Measurements from ENCODE around the gene NDUFA12.

NDUFA12 gene

DNA sequence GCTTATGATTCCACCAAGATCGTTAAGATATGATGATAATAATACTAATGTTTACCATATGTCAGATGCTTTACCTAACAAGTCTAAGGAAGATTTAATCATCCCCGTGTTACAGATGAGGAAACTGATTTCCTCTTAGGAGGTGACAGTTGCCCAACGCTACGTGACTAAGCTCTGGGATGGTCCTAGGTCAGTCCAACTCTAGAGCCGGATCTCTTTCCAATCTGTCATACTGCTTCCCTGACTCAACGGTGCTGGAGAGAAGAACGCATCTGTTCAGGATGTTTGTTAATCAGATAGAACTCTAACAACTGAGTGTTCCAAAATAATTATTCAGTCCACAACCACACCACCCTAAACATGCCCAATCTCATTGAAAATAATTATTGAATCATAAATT is 39.8 kb downstream of the NDUFA12 start:
- Histone ChIP-seq H3K4me1 (ENCODE audit: control insufficient read depth, insufficient read depth, low read length) (no peaks in the 10 kb centered on the region), H3K27me3 (ENCODE audit: control insufficient read depth in 1 of 2, insufficient read depth in 2 of 2, low read length in 2 of 2) (no peaks in the 10 kb centered on the region), H3K4me3 (ENCODE audit: low read length in 2 of 2) (no peak overlapping the region), H3K9me3 (ENCODE audit: control insufficient read depth in 2 of 2, low read length in 2 of 2) (no peaks in the 10 kb centered on the region), H3K27ac (ENCODE audit: low read length) (no peak overlapping the region), H3K36me3 (ENCODE audit: control insufficient read depth in 2 of 2, insufficient read depth in 2 of 2, low read length in 2 of 2) (no peaks in the 10 kb centered on the region), H3K9ac (ENCODE audit: low read length in 2 of 2) (no peak overlapping the region)

- Histone ChIP-seq H3K9ac (ENCODE audit: low read length in 2 of 2) (no peak overlapping the region), H3K36me3 (ENCODE audit: control insufficient read depth in 2 of 2, insufficient read depth in 2 of 2, low read length in 2 of 2) (no peaks in the 10 kb centered on the region), H3K9me3 (ENCODE audit: control insufficient read depth in 2 of 2, low read length in 2 of 2) (no peaks in the 10 kb centered on the region), H3K27ac (ENCODE audit: low read length) (no peak overlapping the region), H3K4me1 (ENCODE audit: control insufficient read depth, insufficient read depth, low read length) (peaks cover under 1% of the 10 kb centered on the region), H3K27me3 (ENCODE audit: control insufficient read depth in 1 of 2, insufficient read depth in 2 of 2, low read length in 2 of 2) (no peaks in the 10 kb centered on the region), H3K4me3 (ENCODE audit: low read length in 2 of 2) (no peak overlapping the region)
These were observed 40.8 kb downstream of the NDUFA12 start for GRCh38 chr12:94962670-94963069.

GRCh38 chr12:94961911-94962310 is 41.6 kb downstream of the NDUFA12 start:
- H3K9ac ChIP-seq (ENCODE audit: low read length in 2 of 2): no peak overlapping the region
- no peak overlapping the region for H3K27ac ChIP-seq (ENCODE audit: low read length)
- H3K4me1 ChIP-seq (ENCODE audit: control insufficient read depth, insufficient read depth, low read length): peaks cover 7% of the 10 kb centered on the region
- no peaks in the 10 kb centered on the region for H3K27me3 ChIP-seq (ENCODE audit: control insufficient read depth in 1 of 2, insufficient read depth in 2 of 2, low read length in 2 of 2)
- H3K9me3 ChIP-seq (ENCODE audit: control insufficient read depth in 2 of 2, low read length in 2 of 2): no peaks in the 10 kb centered on the region
- H3K36me3 ChIP-seq (ENCODE audit: control insufficient read depth in 2 of 2, insufficient read depth in 2 of 2, low read length in 2 of 2): no peaks in the 10 kb centered on the region
- no peak overlapping the region for H3K4me3 ChIP-seq (ENCODE audit: low read length in 2 of 2)

- peaks cover 11% of the 10 kb centered on the region for H3K4me1 ChIP-seq (ENCODE audit: control insufficient read depth, insufficient read depth, low read length)
- no peaks in the 10 kb centered on the region for H3K27me3 ChIP-seq (ENCODE audit: control insufficient read depth in 1 of 2, insufficient read depth in 2 of 2, low read length in 2 of 2)
- H3K9ac ChIP-seq (ENCODE audit: low read length in 2 of 2): no peak overlapping the region
These were observed 42.2 kb downstream of the NDUFA12 start for GRCh38 chr12:94961256-94961824.

GRCh38 chr12:94957006-94957405 is 46.5 kb downstream of the NDUFA12 start:
- no peaks in the 10 kb centered on the region for H3K27me3 ChIP-seq (ENCODE audit: control insufficient read depth in 1 of 2, insufficient read depth in 2 of 2, low read length in 2 of 2)
- H3K27ac ChIP-seq (ENCODE audit: low read length): no peak overlapping the region

More at GRCh38 chr12:94961256-94961824, 42.2 kb downstream of the NDUFA12 start:
- Histone ChIP-seq H3K4me3 (ENCODE audit: low read length in 2 of 2) (no peak overlapping the region), H3K9me3 (ENCODE audit: control insufficient read depth in 2 of 2, low read length in 2 of 2) (no peaks in the 10 kb centered on the region), H3K36me3 (ENCODE audit: control insufficient read depth in 2 of 2, insufficient read depth in 2 of 2, low read length in 2 of 2) (no peaks in the 10 kb centered on the region), H3K27ac (ENCODE audit: low read length) (no peak overlapping the region)

DNA sequence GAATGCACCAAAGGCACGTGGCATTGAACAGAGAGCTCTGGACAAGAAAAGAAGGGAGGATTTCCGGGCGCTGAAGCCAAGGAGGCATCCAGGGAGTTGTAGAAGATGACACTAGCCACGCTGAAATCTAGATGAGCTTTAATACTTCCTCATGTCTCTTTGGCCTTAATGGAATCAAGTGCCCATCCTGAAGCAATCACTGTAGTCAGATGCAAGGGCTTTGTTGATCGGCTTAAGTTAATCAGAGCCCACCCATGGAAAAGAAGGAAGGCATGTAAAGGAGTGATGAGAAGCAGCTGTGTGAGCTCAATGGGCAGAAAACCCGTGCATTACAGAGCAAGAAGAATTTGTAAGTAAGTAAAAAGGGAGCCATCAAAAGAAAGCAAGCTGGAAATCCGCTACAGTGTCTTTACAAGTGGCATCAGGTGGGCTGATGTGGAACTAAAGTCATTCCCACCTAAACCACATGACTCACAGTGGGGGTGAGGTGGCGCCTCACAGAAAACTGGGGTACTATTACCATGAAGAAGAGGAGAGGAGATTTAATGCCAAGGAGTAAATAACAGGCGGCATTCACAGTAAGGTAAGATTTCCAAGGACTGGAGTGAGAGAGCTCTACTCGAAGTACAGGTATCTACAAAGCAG is 48.4 kb downstream of the NDUFA12 start:
- no peak overlapping the region for H3K9ac ChIP-seq (ENCODE audit: low read length in 2 of 2)
- H3K27ac ChIP-seq (ENCODE audit: low read length): no peak overlapping the region
- no peaks in the 10 kb centered on the region for H3K36me3 ChIP-seq (ENCODE audit: control insufficient read depth in 2 of 2, insufficient read depth in 2 of 2, low read length in 2 of 2)
- no peaks in the 10 kb centered on the region for H3K27me3 ChIP-seq (ENCODE audit: control insufficient read depth in 1 of 2, insufficient read depth in 2 of 2, low read length in 2 of 2)
- H3K9me3 ChIP-seq (ENCODE audit: control insufficient read depth in 2 of 2, low read length in 2 of 2): no peaks in the 10 kb centered on the region
- H3K4me1 ChIP-seq (ENCODE audit: control insufficient read depth, insufficient read depth, low read length): peaks cover 11% of the 10 kb centered on the region
- H3K4me3 ChIP-seq (ENCODE audit: low read length in 2 of 2): no peak overlapping the region

More at GRCh38 chr12:94957006-94957405, 46.5 kb downstream of the NDUFA12 start:
- no peaks in the 10 kb centered on the region for H3K9me3 ChIP-seq (ENCODE audit: control insufficient read depth in 2 of 2, low read length in 2 of 2)
- no peaks in the 10 kb centered on the region for H3K36me3 ChIP-seq (ENCODE audit: control insufficient read depth in 2 of 2, insufficient read depth in 2 of 2, low read length in 2 of 2)
- peaks cover 11% of the 10 kb centered on the region for H3K4me1 ChIP-seq (ENCODE audit: control insufficient read depth, insufficient read depth, low read length)
- H3K9ac ChIP-seq (ENCODE audit: low read length in 2 of 2): no peak overlapping the region
- peak overlapping the region in 1 of 2 donors; percentile 10 for H3K4me3 ChIP-seq (ENCODE audit: low read length in 2 of 2)

DNA sequence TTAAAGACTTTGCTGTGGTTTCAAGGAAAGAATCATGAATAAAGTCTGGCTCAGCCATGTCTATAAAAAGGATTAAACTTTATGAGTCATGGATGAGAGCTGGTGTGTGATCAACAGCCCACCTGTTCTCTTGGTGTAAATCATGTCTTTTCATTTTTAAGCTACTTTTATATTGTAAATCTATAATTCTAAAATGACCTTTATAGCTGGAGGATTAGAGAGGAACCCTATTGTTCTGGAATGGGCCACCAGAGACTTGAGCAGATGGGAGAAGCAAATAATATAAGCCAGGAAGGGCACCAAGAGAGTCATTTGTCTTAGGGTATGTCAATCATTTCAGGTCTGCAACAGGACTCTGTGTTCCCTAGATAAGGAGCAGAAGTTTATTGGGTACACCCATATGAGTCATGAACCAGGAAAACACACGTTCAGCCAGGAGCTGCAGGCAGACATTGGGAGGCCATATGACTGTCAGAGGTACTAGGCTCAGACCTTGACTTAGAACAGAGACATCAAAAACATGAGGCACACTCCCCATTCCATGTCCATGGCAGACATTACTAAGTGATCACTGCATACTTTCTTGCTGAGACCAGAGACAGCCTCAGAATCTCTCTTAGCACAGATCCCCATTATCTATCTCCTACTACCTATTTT is 49.3 kb downstream of the NDUFA12 start:
- no peak overlapping the region for H3K4me3 ChIP-seq (ENCODE audit: low read length in 2 of 2)
- H3K9ac ChIP-seq (ENCODE audit: low read length in 2 of 2): no peak overlapping the region
- H3K9me3 ChIP-seq (ENCODE audit: control insufficient read depth in 2 of 2, low read length in 2 of 2): no peaks in the 10 kb centered on the region
- no peaks in the 10 kb centered on the region for H3K27me3 ChIP-seq (ENCODE audit: control insufficient read depth in 1 of 2, insufficient read depth in 2 of 2, low read length in 2 of 2)
- H3K27ac ChIP-seq (ENCODE audit: low read length): no peak overlapping the region
- peaks cover 11% of the 10 kb centered on the region for H3K4me1 ChIP-seq (ENCODE audit: control insufficient read depth, insufficient read depth, low read length)
- H3K36me3 ChIP-seq (ENCODE audit: control insufficient read depth in 2 of 2, insufficient read depth in 2 of 2, low read length in 2 of 2): no peaks in the 10 kb centered on the region

DNA sequence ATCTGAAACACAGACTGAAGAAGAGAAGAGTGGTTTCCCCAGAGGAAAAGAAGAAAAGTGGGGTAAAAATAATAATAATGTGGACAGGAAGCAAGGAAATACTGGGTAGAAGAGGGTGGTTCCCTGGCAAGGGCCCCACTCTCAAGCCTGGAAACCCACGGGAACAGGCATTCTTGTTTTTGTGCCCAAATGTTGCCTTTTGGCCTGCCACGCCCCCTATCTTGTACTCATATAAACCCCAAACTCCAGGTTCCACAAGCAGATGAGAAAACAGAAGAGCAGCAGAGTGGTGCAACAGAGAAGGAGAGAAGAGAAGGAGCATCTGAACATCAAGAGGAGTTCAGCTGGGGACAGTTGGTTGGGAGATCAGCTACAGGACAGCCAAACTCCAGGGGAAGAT is 51.2 kb downstream of the NDUFA12 start:
- no peaks in the 10 kb centered on the region for H3K27me3 ChIP-seq (ENCODE audit: control insufficient read depth in 1 of 2, insufficient read depth in 2 of 2, low read length in 2 of 2)

DNA sequence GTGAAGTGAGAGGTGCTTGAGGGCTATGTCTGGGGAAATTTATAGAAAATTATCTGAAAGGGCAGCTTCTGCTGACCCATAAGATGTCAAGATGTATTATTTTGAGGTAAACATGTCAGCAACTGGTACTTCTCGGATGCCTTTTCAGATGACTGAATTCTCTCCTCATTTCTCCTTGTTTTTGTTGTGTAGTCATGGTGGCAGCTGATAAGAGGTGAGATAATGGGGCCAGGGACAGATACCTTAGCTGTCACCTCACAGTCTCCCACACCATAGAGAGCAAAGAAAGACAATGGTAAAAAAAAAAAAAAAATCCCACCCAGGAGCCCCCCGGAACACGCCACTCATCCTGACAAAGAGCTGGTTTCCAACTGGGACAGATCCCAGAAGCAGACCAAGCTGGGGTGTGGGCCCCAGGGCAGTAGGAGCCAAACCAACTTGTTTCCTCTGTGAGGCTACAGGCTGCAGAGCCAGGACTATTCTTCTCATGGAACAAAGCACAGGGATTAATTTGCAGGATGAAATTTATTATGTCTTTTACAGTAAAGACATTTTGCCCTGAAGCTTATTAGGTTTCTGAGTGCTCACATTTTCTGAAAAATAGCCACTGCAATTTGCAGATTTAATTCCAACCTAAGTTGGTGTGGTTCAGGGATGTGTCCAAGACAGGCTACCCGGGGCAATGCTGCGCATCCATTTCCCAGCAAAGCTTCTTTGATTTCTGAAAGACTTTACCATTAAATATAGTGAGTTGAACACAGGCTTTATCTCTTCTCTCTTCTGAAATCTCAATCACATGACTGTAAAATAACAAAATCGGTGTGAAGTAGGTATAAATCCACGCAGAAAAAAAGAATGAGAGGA is 52.2 kb downstream of the NDUFA12 start:
- Histone ChIP-seq H3K9me3 (ENCODE audit: control insufficient read depth in 2 of 2, low read length in 2 of 2) (no peaks in the 10 kb centered on the region), H3K27ac (ENCODE audit: low read length) (no peak overlapping the region), H3K36me3 (ENCODE audit: control insufficient read depth in 2 of 2, insufficient read depth in 2 of 2, low read length in 2 of 2) (no peaks in the 10 kb centered on the region)

More for the DNA sequence above, 51.2 kb downstream of the NDUFA12 start:
- Histone ChIP-seq H3K4me3 (ENCODE audit: low read length in 2 of 2) (no peak overlapping the region), H3K4me1 (ENCODE audit: control insufficient read depth, insufficient read depth, low read length) (peaks cover 7% of the 10 kb centered on the region), H3K36me3 (ENCODE audit: control insufficient read depth in 2 of 2, insufficient read depth in 2 of 2, low read length in 2 of 2) (no peaks in the 10 kb centered on the region), H3K9ac (ENCODE audit: low read length in 2 of 2) (no peak overlapping the region), H3K27ac (ENCODE audit: low read length) (no peak overlapping the region), H3K9me3 (ENCODE audit: control insufficient read depth in 2 of 2, low read length in 2 of 2) (no peaks in the 10 kb centered on the region)

GRCh38 chr12:94948232-94948810 is 55.2 kb downstream of the NDUFA12 start:
- H3K4me3 ChIP-seq (ENCODE audit: low read length in 2 of 2): no peak overlapping the region

More for the DNA sequence above, 52.2 kb downstream of the NDUFA12 start:
- Histone ChIP-seq H3K4me3 (ENCODE audit: low read length in 2 of 2) (no peak overlapping the region), H3K9ac (ENCODE audit: low read length in 2 of 2) (no peak overlapping the region), H3K27me3 (ENCODE audit: control insufficient read depth in 1 of 2, insufficient read depth in 2 of 2, low read length in 2 of 2) (no peaks in the 10 kb centered on the region), H3K4me1 (ENCODE audit: control insufficient read depth, insufficient read depth, low read length) (no peaks in the 10 kb centered on the region)

More at GRCh38 chr12:94948232-94948810, 55.2 kb downstream of the NDUFA12 start:
- Histone ChIP-seq H3K4me1 (ENCODE audit: control insufficient read depth, insufficient read depth, low read length) (no peaks in the 10 kb centered on the region), H3K27me3 (ENCODE audit: control insufficient read depth in 1 of 2, insufficient read depth in 2 of 2, low read length in 2 of 2) (no peaks in the 10 kb centered on the region), H3K9me3 (ENCODE audit: control insufficient read depth in 2 of 2, low read length in 2 of 2) (no peaks in the 10 kb centered on the region), H3K36me3 (ENCODE audit: control insufficient read depth in 2 of 2, insufficient read depth in 2 of 2, low read length in 2 of 2) (no peaks in the 10 kb centered on the region), H3K27ac (ENCODE audit: low read length) (no peak overlapping the region), H3K9ac (ENCODE audit: low read length in 2 of 2) (no peak overlapping the region)
